Inferior parietal cortex (tissue), 1 donor: ENCODE results near the gene SMG1.
"Not testable (repeated sequence)": the region's sequence is repeated elsewhere in the genome, so short reads cannot be mapped to it uniquely, and the experiment has no call there.

ENCODE experiments used
- DNase-seq: peaks from one replicate; pipeline ENCODE4 v3.0.0-alpha.2; 2016; ENCODE audit errors: extremely low spot score

The SMG1 gene

DNA sequence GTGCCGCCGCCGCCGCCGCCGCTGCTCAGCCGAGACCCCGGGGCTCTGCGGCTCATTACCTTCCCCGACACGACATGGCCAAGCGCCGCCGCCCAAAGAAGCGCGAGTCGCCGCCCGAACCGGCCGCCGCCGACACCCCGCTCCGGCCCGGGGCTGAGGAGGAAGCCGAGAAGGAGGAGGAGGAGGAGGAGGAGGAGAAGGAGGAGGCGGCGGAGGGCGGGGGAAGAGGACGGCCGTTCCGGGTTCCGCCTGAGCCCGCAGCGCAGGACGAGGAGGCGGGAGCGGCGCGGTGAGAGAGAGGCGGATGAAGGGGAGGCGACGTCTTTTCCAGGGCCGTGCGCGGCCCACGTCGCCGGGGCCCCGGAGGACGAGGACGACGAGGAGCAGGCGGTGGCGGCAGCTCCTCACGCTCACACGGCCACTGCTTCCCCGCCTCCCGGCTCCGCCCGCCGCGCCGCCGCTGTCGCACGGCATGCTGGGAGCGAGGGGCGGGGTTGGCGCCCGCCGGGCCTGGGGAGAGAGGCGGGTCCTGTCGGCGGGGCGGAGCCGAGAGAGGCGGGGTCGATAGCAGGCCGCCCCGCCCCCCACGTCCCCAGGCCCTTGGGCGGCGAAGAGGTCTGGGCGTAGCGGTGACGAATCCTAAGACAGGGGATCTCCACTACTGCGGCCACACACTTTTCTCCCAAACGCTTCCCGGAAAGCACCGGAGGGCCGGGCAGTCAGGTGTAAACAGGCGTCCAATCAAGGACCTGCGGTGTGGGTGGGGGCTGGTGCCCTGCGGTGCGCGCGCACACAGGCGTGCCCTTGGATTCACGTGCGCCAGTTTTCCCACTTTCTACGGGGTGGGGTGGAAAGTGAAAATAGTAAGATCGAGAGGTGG is at the start of gene SMG1:
Gene SMG1, minus strand, starts transcription at position 423 of the 880 bp plus-strand sequence. Its CDS starts 367 bp downstream, at position 56.
- peak; percentile 85 for DNase-seq

DNA sequence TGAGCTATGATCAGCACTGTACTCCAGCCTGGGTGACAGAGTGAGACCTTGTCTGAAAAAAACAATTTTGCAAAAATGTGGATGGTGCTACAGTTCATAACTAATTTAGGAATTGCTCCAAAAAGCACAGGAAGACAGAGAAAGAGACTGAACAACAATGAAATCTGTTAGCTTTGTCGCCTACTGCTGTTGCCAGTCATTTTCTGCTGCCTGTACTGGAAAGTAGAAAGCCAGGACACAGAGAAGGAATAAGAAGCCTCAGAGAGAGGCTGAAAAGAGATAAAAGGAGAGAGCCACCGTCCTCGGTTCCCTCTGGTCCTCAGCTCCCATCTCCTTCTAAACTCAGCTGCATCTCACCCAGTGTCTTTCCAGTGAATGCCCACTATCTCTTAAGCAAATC is 48.9 kb upstream of the SMG1 start:
- no peak for DNase-seq

DNA sequence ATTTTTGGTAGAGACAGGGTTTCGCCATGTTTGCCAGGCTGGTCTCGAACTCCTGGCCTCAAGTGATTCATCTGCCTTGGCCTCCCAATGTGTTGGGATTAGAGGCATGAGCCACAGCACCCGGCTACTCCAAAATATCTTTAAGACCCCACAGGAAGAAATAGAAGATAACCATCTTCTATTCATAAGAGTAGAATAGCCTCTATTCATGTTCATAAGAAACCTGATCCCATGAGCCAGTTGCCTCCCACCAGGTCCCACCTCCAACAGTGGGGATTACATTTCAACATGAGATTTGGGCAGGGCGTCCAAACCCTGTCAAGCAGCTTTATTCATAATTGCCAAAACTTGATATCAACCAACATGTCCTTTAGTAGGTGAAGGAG is 43.6 kb upstream of the SMG1 start:
- DNase-seq, result no peak

DNA sequence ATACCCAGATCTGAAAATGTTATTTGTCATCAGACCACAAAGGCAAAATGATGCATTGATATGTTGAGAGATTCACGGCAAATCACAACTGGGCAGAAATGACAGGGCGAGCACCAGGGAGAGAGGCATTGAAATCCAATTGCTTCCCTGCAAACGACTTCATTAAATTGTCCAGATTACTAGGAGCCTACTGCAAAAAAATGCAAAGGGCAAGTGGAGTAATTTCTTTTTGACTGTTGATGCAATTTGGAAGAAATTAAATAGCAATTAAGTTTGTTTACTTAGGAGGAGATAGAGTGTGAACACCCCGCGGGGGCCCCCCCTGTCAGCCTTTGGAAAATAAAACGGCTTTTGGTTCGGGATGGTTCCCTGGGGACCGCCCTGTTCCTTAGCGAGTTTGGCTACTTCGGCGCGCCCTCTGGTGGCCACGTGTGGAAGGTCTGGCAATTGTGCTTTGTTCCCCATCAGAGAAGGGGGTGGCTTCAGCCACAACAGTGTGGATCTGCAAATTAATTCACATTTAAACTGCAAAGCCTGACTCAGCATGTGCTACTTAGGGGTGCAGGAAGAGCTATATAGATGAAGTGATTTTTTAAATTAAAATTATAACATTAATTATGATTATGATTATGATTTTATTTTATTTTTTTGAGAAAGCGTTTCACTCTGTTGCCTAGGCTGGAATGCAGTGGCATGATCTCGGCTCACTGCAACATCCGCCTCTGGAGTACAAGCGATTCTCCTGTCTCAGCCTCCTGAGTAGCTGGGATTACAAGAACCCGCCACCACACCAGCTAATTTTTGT is 43.0 kb upstream of the SMG1 start:
- peak; percentile 95 for DNase-seq

DNA sequence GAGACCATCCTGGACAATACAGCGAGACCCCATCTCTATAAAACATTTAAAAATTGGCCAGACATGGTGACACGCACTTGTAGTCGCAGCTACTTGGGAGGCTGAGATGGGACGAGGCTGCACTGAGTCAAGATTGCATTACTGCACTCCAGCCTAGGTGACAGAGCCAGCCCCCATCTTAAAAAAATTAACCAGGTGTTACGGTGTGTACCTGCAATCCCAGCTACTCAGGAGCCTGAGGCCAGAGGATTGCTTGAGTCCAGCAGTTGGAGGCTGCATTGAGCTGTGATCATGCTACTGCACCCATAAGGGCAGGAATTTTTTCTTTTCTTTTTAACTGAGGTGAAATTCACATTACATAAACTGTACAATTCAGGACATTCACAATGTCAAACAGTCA is 40.6 kb upstream of the SMG1 start:
- no peak for DNase-seq

DNA sequence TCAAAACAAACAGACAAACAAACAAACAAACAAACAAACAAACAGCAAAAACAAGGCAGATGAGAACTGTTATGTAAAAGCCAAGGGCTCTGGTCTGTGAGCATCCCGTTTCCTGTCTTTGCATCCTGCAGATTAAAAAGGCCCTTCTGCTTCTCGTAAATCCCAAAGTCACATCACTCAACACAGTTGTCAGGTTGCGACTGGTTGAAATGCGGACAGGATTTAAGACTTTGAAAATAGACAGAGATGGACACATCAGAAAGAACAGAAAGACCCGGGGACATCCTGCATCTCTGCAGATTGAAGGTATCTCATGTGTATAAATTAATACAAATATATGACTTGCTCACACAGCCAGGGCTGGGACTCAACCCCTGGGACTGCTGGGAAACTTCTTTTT is 39.3 kb upstream of the SMG1 start:
- DNase-seq, result no peak

DNA sequence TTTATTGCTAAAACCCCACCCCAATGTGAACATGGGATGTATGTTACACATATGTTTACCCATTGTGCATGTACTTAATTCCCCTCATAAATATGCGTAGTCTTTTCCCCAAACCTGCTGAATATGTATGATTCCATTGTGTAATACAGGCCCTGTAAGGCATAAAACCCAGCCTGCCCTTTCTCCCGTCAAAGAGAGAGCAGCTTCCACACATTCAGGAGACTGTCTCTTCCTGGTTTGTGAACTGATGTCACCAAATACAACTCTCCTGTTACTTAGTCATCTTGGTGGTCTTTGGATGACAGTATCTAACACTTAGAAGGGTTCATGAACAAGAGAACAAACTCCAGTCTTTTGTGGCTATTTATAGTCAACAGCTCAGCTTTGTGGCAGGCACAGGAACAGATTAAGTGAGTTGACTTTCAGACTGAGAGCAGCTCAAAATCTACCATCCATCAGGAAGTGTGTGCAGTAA is 32.9 kb upstream of the SMG1 start:
- no peak for DNase-seq

DNA sequence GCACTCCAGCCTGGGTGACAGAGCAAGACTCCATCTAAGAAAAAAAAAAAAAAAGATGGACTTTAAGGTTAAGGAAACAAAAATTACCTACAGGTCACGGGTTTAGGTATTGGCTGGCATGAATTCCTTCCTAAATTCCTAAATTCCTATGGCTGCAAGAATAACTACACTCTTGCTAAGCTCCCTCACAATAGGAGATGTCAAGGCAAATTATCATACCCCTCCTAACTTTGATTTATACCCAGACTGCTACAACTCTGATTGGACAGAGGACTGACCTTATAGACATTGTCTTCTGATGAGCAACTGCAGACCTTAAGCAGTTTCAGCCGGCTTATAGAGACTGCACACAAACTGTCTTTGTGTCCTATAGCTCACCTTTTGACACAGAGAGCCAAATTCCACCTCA is 32.4 kb upstream of the SMG1 start:
- DNase-seq, result no peak

DNA sequence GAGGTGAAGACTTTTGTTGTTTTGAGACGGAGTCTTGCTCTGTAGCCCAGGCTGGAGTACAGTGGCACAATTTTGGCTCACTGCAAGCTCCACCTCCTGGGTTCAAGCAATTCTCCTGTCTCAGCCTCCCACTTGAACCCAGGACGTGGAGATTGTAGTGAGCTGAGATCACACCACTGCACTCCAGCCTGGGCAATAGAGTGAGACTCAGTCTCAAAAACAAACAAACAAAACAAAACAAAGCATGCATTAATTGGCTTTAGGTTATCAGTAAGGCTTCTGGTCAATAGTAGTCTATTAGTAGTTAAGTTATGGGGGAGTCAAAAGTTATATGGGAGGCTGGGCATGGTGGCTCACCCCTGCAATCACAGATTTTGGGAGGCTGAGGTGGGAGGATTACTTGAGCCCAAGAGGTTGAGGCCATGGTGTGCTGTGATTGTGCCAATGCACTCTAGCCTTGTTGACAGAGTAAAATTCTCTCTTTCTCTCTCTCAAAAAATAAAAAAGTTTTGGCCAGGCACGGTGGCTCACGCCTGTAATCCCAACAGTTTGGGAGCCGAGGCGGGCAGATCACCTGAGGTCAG is 30.5 kb upstream of the SMG1 start:
- DNase-seq, result not testable (repeated sequence)

DNA sequence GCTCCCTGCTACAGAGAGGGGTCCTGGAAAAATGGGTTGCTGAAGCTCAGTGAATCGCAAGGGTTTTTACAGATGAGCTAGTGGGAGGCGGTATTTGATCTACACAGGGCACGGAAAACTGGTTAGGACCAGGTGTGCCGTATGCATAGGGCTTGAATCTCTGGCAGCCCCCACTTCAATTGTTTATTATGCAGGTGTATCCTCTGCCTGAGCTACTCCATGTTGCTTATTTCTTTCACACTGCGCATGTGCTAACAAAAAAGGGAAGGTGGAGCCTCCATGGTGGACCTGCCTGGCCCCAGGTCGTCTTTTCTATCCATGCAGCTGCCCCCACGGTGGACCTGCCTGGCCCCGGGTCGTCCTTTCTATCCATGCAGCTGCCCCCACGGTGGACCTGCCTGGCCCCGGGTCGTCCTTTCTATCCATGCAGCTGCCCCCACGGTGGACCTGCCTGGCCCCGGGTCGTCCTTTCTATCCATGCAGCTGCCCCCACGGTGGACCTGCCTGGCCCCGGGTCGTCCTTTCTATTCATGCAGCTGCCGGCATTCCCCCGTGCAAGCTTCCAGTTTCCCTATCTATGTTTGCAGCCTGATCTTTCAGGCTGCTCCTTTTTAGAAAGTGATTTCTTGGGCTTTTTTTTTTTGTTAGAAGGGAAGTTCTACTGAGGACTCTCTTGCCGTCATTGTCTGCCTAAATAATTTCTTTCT is 29.8 kb upstream of the SMG1 start:
- DNase-seq, result not testable (repeated sequence)

DNA sequence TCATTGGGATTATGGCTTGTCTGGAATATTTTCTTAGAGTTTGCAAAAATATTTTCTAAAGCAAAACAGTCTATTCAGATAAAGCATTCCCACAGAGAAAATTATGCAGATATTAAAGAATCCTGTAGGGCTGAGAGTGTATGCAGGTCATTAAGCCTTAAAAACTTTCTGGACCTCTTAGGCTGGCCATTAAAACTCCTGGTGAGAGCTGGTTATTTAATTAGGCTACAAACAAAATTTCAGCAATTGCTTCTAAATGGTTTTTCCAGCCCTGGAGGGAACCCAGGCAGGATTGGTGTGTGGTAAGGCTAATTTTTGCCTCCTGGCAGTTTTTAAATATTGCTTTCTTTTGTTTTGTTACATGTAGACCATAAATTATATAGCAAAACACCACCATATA is 27.3 kb upstream of the SMG1 start:
- no peak for DNase-seq

DNA sequence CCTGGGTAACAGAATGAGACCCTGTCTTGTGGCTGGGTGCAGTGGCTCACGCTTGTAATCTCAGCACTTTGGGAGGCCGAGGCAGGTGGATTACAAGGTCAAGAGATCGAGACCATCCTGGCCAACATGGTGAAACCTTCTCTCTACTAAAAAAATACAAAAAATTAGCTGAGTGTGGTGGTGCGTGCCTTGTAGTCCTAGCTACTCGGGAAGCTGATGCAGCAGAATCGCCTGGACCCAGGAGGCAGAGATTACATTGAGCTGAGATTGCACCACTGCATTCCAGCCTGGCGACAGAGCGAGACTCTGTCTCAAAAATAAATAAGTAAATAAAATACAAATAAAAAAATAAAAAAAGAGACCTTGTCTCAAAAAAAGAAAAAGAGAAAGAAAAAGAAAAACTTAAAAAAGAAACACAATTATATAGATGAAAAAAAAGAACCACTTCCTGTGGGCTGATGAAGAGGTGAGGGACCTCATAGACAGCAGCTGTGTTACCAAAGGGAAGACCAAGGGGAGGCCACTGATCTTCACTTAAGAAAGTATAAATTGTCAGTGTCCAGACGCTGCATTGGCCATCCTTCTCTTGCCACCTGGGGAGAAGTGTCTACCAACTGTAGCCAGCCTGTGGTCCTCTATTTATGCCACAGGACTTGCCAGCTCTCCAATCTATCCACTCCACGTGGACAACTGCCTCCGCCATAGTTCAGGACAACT is 24.4 kb upstream of the SMG1 start:
- no peak for DNase-seq

DNA sequence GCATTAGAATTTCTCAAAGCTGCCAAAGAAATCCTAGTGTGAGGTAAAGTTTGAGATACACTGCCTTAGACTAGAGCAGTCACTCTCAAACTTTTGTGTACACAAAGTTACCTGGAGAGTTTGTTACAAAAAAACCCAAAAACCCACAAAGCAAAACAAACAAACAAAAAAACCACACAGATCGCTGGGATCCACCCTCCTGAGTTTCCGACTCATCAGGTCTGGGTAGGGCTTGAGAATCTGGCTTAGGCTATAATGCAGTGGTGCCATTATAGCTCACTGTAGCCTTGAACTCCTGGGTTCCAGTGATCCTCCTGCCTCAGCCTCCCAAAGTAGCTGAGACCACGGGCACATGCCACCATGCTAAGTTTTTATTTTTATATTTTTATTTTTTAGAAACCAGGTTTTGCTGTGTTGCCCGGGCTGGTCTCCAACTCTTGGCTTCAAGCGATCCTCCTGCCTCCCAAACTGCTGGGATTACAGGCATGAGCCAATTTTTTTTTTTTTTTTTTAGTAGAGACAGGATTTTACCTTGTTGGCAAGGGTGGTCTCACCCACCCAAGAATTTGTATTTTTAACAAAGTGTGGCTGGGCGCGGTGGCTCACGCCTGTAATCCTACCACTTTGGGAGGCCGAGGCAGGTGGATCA is 22.3 kb upstream of the SMG1 start:
- DNase-seq, result no peak

DNA sequence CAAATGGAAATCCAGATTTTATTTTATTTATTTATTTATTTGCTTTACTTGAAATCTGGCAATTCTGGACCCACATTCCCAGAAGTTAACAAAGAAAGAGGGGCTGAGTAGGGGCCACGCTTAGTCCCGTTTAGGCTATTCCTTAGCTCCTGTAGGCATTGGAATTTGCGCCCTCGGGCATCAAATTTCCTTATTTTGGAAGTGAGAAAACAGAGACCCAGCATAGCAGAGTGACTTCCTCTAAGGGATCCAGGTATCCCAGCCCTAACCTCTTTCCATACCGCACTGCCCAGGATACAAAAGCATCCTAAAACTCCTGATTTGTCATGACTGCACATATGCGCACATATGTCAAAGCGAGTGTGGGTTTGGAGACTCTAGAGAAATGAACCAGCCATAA is 19.0 kb upstream of the SMG1 start:
- DNase-seq, result no peak

DNA sequence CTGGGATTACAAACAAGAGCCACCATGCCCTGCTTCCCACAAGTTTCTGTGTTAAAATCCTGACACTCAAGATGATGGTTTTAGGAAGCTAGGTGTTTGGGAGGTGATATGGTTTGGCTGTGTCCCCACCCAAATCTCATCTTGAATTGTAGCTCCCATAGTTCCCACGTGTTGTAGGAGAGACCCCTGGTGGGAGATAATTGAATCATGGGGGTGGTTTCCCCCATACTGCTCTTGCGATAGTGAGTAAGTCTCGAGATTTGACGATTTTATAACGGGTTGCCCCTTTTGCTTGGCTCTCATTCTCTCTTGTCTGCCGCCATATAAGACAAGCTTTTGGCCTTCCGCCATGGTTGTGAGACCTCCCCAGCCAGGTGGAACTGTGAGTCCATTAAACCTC is 17.2 kb upstream of the SMG1 start:
- no peak for DNase-seq

DNA sequence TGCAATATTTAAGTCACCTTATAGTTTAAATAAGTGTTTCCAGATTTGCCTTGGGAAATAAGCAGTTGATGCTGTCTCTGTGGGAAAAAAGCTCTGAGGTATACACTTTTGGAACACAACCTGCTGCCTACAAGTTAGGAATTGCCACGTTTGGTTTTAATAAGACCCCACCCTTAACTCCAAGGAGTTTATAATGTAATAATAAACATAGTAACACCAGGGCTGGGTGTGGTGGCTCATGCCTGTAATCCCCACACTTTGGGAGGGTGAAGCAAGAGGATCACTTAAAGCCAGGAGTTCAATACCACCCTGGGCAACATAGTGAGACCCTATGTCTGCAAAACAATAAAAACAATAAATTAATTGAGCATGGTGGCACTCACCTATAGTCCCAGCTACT is 15.9 kb upstream of the SMG1 start:
- no peak for DNase-seq

DNA sequence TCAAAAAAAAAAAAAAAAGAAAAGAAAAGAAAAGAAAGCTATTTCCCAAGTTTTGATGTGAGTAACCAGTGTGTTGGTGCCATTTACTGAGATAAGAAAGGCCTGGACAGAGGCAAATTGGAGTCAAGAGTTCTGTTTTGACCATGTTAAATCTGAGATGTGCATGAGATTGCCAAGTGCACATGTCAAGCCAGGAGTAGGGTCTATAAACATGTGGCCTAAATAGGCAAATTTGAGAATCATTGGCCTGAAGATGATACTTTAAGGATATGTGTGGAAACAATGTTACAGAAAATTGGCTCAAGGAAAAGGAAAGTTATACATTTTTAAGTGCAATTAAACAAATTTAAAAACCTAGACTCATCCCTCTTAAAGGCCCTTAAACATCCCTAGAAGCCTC is 15.3 kb upstream of the SMG1 start:
- no peak for DNase-seq

DNA sequence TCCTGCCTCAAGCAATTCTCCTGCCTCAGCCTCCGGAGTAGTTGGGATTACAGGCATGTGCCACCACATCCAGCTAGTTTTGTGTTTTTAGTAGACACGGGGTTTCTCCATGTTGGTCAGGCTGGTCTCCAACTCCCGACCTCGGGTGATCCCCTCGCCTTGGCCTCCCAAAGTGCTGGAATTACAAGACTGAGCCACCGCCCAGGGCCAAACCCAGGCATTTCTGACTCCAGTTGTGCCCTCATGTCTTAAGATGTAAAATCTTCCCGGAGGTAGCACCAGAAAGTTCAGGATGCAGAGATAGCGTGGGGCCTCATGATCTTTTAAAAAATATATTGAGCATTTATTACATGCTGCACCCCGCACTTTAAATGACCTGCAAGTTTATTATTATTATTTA is 12.8 kb upstream of the SMG1 start:
- DNase-seq, result no peak

DNA sequence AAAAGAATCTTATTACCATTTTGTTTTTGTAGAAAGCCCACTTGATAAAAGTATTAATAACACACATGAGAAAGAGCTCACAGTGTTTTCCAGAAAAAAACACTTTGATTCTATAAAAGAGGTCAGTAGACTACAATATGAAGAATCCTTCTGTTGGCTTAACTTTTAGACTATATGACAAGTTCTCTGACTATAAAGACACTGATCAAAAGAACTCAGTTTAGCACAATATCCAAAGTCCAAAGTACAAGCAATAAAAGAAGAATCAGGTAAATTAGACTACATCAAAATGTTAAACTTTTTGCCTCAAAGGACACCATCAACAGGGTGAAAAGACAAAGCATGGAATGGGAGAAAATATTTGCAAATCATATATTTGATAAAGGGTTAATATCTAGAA is 11.2 kb upstream of the SMG1 start:
- DNase-seq, result no peak

DNA sequence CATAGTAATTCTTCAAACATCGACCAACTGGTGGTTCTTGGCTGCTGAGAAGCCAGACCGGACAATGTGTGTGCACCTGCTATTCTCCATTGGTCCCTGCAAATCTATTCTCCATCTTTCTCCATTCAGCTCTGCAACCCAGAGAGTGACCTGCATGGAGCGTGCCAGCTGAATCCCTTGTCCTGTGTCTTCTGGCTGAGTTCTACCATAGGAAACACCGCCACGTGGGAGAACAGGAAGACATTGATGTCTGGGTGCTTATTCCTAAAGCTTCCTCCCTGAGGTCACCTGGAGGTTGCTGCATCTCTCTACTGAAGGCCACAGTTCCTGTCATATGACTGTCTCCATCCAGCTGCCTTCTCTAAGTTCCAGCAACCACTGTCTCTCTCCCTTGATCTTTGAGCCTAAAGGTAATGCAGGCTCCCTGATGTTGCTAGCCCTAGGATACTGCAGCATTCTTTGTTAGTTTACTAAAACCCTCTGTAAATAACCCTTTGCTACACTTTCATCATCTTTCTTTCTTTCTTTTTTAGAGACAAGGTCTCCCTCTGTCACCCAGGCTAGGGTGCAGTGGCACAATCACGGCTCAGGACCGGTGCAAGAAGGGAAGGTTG is 10.6 kb upstream of the SMG1 start:
- DNase-seq, result no peak
